Testis (tissue), 3 donors: ENCODE measurements around the gene THADA. TPM values are rescaled to one million over a fixed set of nuclear protein-coding genes. Genes with fewer than 3 reads are reported as not detected.

Source experiments
- DNase-seq: peaks from one replicate; pipeline ENCODE4 v3.0.0-alpha.2; 2019
- H3K27ac ChIP-seq, 2 donors: fragments of 200-600 bp; sonication (generic); one replicate each; pipeline ENCODE4 v1.5.1; 2019
- H3K27me3 ChIP-seq: fragments of 200-600 bp; sonication (generic); one replicate; pipeline ENCODE4 v1.5.1; 2019
- H3K36me3 ChIP-seq: fragments of 200-600 bp; sonication (generic); one replicate; pipeline ENCODE4 v1.5.1; 2017; ENCODE audit warnings: low read depth; ENCODE audit errors: missing control alignments
- H3K4me1 ChIP-seq: fragments of 200-600 bp; sonication (generic); one replicate; pipeline ENCODE4 v1.5.1; 2019
- H3K4me3 ChIP-seq, 2 donors: fragments of 200-600 bp; sonication (generic); one replicate each; pipeline ENCODE4 v1.5.1; 2017 to 2019
- H3K9me3 ChIP-seq: fragments of 200-600 bp; sonication (generic); one replicate; pipeline ENCODE4 v1.5.1; 2017
- POLR2A ChIP-seq: fragments of 450-650 bp; IDR thresholded peaks from one replicate; pipeline ENCODE4 v1.6.1; 2017; ENCODE audit warnings: antibody characterized with exemption, mild to moderate bottlenecking, moderate library complexity
- WGBS, 2 donors: methylation state at CpG; one replicate each; pipeline ENCODE4 v1.1.5; 2018; 5-methylcytosine and 5-hydroxymethylcytosine counted together
- intact Hi-C: fragments of 100-400 bp; cut with DNase I; formaldehyde crosslinking; loops from one replicate; pipeline ENCODE4 v1.15.1; 2023; ENCODE audit warnings: low total_unique reads
- polyA plus RNA-seq: library from polyadenylated mRNA; stranded (reverse); fragments of 350-450 nt; fragmentation: Illumina TruSeq; extraction: RNeasy Lipid Tissue Mini Kit (QIAGEN cat#74804); gene quantifications from one replicate; pipeline ENCODE4 v1.2.3, GENCODE V29; 2014; ENCODE audit warnings: low read depth, low replicate concordance; ENCODE audit not compliant: insufficient read depth
- total RNA-seq, 2 donors: library from RNA; depleted of rRNA; stranded (reverse); fragments of >200 nt; gene quantifications; one replicate each; pipeline ENCODE4 v1.2.3, GENCODE V29; 2016
- TF ChIP-seq, protein P1 (sequence below), 3 experiments: fragments of 450-650 bp in 2 of 3; fragments of 200-600 bp in 1 of 3; sonication (generic) in 1 of 3; IDR thresholded peaks; one replicate each; pipeline ENCODE4 v1.5.1; 2016 to 2019; ENCODE audit warnings: antibody characterized with exemption in 3 of 3, mild to moderate bottlenecking in 2 of 3, moderate library complexity in 1 of 3

The THADA gene
- total and polyA plus RNA-seq, 3 donors from 2014 or later, result 29.5 to 43.9 (median 39.5) TPM

DNA sequence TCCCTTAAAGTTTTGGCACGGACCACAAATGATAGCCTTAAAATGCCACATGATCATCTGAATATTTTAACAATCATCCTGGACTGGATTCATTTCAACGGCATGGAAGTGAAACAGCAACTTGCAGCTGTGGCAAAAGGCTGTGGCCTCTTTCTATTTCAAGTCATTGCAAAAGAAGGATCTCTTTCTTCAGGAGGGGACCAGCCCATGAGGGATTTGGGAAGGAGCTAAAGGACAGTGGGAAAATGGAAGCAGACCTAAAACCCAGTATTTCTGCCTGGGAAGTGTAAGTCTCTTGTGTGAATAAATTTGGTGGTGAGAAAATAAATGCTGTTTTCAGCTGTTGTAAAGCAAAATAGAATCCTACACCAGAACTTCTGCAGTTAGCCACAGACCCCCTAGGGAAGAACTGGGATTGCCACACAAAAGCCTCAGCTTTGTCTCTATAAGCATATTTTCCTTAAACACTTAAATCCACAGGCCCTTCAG lies 262.1 kb downstream of the THADA start:
- H3K9me3 ChIP-seq, result no peaks in the 10 kb centered on the region
- peak overlapping the region; percentile 54 to 71 for H3K27ac ChIP-seq
- peaks cover 55% of the 10 kb centered on the region for H3K4me1 ChIP-seq
- TF ChIP-seq, protein P1, sequence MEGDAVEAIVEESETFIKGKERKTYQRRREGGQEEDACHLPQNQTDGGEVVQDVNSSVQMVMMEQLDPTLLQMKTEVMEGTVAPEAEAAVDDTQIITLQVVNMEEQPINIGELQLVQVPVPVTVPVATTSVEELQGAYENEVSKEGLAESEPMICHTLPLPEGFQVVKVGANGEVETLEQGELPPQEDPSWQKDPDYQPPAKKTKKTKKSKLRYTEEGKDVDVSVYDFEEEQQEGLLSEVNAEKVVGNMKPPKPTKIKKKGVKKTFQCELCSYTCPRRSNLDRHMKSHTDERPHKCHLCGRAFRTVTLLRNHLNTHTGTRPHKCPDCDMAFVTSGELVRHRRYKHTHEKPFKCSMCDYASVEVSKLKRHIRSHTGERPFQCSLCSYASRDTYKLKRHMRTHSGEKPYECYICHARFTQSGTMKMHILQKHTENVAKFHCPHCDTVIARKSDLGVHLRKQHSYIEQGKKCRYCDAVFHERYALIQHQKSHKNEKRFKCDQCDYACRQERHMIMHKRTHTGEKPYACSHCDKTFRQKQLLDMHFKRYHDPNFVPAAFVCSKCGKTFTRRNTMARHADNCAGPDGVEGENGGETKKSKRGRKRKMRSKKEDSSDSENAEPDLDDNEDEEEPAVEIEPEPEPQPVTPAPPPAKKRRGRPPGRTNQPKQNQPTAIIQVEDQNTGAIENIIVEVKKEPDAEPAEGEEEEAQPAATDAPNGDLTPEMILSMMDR (IDR thresholded peaks at IDR 0.05), result no peak
- TF ChIP-seq POLR2A, result no peak
- 23 to 24% methylated on average over 2 of the region's 2 CpGs for WGBS, 2 donors
- no peak overlapping the region for H3K4me3 ChIP-seq
- intact Hi-C loops, result no loop called here
- H3K36me3 ChIP-seq, result no peaks in the 10 kb centered on the region
- no peak for DNase-seq
- H3K27me3 ChIP-seq, result no peaks in the 10 kb centered on the region

DNA sequence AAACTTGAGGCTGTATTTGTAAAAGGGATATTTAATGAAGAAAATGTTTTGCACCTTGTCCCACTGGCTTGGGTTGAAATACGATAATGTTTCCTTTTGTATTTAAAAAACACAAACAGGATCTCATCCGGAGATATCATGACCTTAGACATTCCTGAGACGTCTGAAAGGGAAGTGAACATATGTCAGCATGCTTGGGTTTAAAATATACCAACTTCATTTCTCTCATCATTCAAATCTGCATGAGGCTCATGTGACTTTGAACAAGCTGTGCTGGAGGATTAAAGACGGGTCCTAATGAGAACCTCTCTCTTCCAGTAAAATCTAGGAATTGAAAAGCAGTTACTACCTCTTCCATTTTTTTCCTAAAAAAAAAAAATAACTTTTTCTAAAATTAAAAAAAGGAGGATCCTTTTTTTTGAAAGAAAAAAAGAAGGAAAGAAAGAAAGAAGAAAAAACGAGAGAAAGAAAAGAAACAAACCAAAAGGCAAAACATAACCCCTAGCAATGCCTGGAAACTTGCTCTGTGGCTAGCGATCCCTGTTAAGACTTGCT lies 262.7 kb downstream of the THADA start:
- Histone ChIP-seq H3K27me3 (no peaks in the 10 kb centered on the region), H3K4me3 (no peak overlapping the region), H3K27ac (peak overlapping the region; percentile 54 to 71), H3K36me3 (no peaks in the 10 kb centered on the region), H3K4me1 (peaks cover 60% of the 10 kb centered on the region), H3K9me3 (no peaks in the 10 kb centered on the region)
- no peak for TF ChIP-seq POLR2A
- TF ChIP-seq, protein P1 (IDR thresholded peaks at IDR 0.05), result no peak
- no peak for DNase-seq
- 20 to 27% methylated on average over 6 of the region's 6 CpGs for WGBS, 2 donors
- intact Hi-C loops, result no loop called here

DNA sequence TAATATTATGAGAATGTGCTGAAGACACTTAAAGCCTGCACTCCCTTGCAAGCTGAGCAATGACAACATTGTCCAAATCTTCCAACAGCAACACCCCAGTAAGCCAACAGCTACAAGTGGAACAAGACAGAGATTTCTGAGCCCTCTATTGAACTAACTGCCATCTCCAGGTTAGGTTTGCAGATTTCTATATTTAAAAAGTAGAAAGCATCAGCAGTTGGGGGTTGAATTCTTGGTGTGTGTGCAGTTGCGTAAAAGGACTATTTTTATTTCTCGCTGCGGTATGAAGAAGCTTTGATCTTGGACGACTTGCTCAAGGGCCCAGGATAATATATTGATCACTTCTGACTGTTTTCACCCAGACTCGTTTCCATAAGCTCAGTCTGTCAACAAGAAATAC lies 263.2 kb downstream of the THADA start:
- Histone ChIP-seq H3K27me3 (no peaks in the 10 kb centered on the region), H3K27ac (peak overlapping the region; percentile 54 to 71), H3K4me3 (no peak overlapping the region), H3K4me1 (peaks cover 62% of the 10 kb centered on the region), H3K9me3 (no peaks in the 10 kb centered on the region), H3K36me3 (no peaks in the 10 kb centered on the region)
- intact Hi-C loops, result no loop called here
- TF ChIP-seq, protein P1 (IDR thresholded peaks at IDR 0.05), result no peak
- no peak for TF ChIP-seq POLR2A
- no peak for DNase-seq
- WGBS, 2 donors, result 59 to 86% methylated on average over 5 of the region's 5 CpGs

DNA sequence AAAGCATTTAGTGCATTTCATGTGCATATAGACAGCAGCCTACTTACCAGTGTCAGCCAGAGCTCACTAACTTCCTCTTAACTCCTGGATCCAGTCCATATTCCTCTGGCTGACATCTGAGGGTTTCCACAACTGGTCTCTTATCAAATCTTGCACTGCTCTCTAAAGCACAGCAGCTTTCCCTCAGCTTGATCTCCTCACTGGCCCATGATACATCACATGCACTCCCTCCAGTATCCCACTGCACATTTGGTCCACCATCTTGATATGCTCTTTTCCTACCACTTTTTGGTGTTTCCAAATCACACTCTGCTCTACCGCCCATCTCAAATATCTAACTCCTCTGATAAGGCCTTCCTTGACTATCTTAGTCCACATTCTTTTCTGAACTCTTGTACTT lies 264.4 kb downstream of the THADA start:
- no peak overlapping the region for H3K4me3 ChIP-seq
- H3K4me1 ChIP-seq, result peaks cover 55% of the 10 kb centered on the region
- H3K36me3 ChIP-seq, result no peaks in the 10 kb centered on the region
- intact Hi-C loops, result no loop called here
- no peaks in the 10 kb centered on the region for H3K27me3 ChIP-seq
- H3K9me3 ChIP-seq, result no peaks in the 10 kb centered on the region
- no peak for TF ChIP-seq POLR2A
- TF ChIP-seq, protein P1 (IDR thresholded peaks at IDR 0.05), result no peak
- no peak for DNase-seq
- peak overlapping the region in 1 of 2 donors; percentile 58 for H3K27ac ChIP-seq
- 63 to 78% methylated on average over 1 of the region's 1 CpG for WGBS, 2 donors

DNA sequence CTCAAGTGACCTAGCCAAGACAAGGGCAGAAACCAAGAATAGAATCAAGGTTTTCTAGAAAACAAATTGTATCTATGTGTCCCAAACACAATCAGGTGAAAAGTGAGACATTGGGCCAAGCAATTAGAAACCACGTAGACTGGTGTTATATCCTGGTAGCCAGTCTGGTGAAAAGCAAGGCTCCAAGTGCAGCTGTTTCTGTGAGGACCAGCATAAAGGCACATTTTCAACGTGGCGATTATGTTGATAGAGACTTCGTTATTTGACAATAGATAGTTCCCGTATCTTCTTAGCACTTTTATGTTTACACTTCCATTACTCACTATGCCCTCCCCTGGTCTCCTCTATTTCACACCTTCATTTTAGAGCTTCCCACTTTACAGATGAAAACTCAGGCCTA lies 266.2 kb downstream of the THADA start:
- H3K27me3 ChIP-seq, result no peaks in the 10 kb centered on the region
- DNase-seq, result no peak
- H3K9me3 ChIP-seq, result no peaks in the 10 kb centered on the region
- no peaks in the 10 kb centered on the region for H3K36me3 ChIP-seq
- 42 to 53% methylated on average over 5 of the region's 5 CpGs for WGBS, 2 donors
- intact Hi-C loops, result no loop called here
- H3K27ac ChIP-seq, result peak overlapping the region; percentile 60 to 78
- TF ChIP-seq, protein P1 (IDR thresholded peaks at IDR 0.05), result no peak
- no peak for TF ChIP-seq POLR2A
- no peak overlapping the region for H3K4me3 ChIP-seq
- H3K4me1 ChIP-seq, result peaks cover 60% of the 10 kb centered on the region
